BLaER1 (cell line): Measurements from ENCODE around the gene TNS3.

ENCODE experiments used
- H3K27ac ChIP-seq: shearing (Covaris generic); formaldehyde crosslinking; 2 replicates; pipeline ENCODE4 v1.8.1; 2022
- H3K27me3 ChIP-seq: shearing (Covaris generic); formaldehyde crosslinking; 2 replicates; pipeline ENCODE4 v1.8.1; 2022
- H3K36me3 ChIP-seq: shearing (Covaris generic); formaldehyde crosslinking; 2 replicates; pipeline ENCODE4 v1.8.1; 2022
- H3K4me1 ChIP-seq: shearing (Covaris generic); formaldehyde crosslinking; 2 replicates; pipeline ENCODE4 v1.8.1; 2022
- H3K4me2 ChIP-seq: shearing (Covaris generic); formaldehyde crosslinking; 2 replicates; pipeline ENCODE4 v1.8.1; 2022
- H3K4me3 ChIP-seq: shearing (Covaris generic); formaldehyde crosslinking; 2 replicates; pipeline ENCODE4 v1.8.1; 2022
- H3K9ac ChIP-seq: shearing (Covaris generic); formaldehyde crosslinking; 2 replicates; pipeline ENCODE4 v1.8.1; 2022
- H3K9me3 ChIP-seq: shearing (Covaris generic); formaldehyde crosslinking; 2 replicates; pipeline ENCODE4 v1.8.1; 2022
- H4K20me1 ChIP-seq: shearing (Covaris generic); formaldehyde crosslinking; 2 replicates; pipeline ENCODE4 v1.8.1; 2022
- Cebpa-rat ChIP-seq: shearing (Covaris generic); IDR thresholded peaks from 2 replicates; pipeline ENCODE4 v1.8.1; 2022

TNS3 gene

DNA sequence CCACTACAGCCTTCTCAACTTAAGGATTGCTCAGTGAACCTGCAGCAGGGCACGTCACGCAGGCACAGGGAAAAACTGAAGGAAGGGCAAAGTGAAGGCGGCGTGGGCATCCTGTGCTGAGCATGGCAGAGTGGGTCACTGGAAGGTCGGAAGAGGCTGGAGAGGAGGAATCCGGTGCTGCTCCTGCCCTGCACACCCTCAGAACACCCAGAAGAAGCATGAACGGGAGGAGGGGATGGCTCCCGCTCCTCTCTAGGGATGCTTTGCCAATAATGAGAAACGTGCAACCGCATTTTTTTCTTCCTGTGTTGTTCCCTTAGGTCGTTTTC is 175.1 kb downstream of the TNS3 start:
- H3K9me3 ChIP-seq: no peaks in the 10 kb centered on the region
- H3K4me2 ChIP-seq: no peak overlapping the region
- no peak overlapping the region for H3K27ac ChIP-seq
- H4K20me1 ChIP-seq: no peaks in the 10 kb centered on the region
- H3K4me3 ChIP-seq: no peak overlapping the region
- peaks cover 57% of the 10 kb centered on the region for H3K36me3 ChIP-seq
- H3K4me1 ChIP-seq: peaks cover 7% of the 10 kb centered on the region; the same call in 1 of the 2 replicates
- H3K9ac ChIP-seq: no peak overlapping the region
- TF ChIP-seq Cebpa-rat: no peak
- no peaks in the 10 kb centered on the region for H3K27me3 ChIP-seq

DNA sequence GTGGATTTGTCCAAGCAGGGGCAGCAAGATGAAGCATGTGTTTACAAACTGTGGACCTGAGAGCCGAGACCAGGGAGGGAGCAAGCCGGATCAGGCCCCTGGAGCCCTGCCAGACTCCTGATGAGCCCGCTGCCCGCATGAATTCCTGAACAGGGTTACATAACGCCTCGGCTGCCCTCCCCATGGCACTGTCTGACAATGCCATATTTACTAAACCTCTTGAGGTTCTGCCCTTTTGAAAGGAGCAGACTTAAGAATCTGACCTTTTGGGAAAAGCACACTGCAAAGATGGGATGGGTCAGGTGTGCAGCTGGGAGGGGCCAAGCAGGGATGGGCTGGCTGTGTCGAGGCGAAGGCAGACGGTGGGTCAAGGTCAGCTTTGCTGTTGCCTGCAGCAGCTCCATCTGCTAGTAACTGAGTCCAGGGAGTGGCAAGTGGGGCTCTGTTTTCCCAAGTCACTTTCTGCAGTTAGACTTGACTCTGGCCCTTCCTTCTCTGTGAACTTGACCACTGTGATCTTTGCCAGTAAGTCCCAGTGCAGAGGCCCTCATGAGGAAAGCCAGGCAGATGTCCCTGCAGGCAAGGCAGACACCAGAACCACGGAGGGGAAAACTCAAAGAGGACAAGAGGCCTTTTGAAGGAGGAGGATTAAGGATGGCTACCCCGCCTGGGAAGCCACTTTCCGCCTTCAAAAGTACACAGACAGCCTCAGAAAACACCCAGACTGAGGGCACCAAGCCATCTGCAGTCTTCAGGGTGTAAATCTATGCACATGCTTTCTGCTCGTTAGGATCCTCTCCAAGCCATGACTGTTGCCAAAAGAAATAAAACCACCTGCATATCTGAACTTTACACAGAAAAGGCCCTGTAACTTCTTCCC is 175.8 kb downstream of the TNS3 start:
- H4K20me1 ChIP-seq: no peaks in the 10 kb centered on the region
- TF ChIP-seq Cebpa-rat: no peak
- no peaks in the 10 kb centered on the region for H3K9me3 ChIP-seq
- no peaks in the 10 kb centered on the region for H3K27me3 ChIP-seq
- H3K9ac ChIP-seq: no peak overlapping the region
- no peak overlapping the region for H3K4me3 ChIP-seq
- peaks cover 7% of the 10 kb centered on the region; the same call in 1 of the 2 replicates for H3K4me1 ChIP-seq
- H3K4me2 ChIP-seq: no peak overlapping the region
- H3K27ac ChIP-seq: no peak overlapping the region
- peaks cover 56% of the 10 kb centered on the region for H3K36me3 ChIP-seq

DNA sequence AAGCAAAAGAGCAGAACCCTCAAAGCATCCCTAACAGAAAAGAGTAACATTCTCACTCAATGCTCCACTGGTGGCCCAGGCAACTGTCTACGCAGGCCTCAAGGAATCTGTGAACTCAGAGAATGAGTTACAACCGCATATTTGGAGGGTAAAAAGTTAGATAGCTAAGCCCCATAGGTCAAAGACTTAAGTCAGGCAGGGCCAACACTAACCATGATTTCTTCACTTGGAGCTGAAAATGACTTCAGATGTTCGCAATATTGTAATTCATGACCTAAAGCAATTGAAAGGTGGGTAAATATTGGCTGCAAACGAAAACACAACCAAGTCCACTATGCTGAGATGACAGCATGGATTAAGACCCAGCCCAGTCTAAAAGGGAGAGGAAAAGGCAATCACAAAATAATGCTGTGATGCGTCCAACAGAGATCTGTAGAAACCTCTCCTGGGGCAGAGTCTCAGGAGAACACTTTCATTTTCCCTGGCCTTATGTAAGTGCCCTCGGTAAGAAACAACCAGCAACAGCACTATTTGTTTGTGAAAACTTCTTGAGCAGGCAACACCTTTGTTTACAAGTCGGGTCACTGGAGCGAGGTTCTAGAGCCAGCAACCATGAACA is 176.5 kb downstream of the TNS3 start:
- peaks cover 7% of the 10 kb centered on the region; the same call in 1 of the 2 replicates for H3K4me1 ChIP-seq
- H3K9me3 ChIP-seq: no peaks in the 10 kb centered on the region
- no peak overlapping the region for H3K4me2 ChIP-seq
- no peak overlapping the region for H3K4me3 ChIP-seq
- H3K27ac ChIP-seq: no peak overlapping the region
- no peak for TF ChIP-seq Cebpa-rat
- H4K20me1 ChIP-seq: no peaks in the 10 kb centered on the region
- no peak overlapping the region for H3K9ac ChIP-seq
- no peaks in the 10 kb centered on the region for H3K27me3 ChIP-seq
- H3K36me3 ChIP-seq: peaks cover 60% of the 10 kb centered on the region

DNA sequence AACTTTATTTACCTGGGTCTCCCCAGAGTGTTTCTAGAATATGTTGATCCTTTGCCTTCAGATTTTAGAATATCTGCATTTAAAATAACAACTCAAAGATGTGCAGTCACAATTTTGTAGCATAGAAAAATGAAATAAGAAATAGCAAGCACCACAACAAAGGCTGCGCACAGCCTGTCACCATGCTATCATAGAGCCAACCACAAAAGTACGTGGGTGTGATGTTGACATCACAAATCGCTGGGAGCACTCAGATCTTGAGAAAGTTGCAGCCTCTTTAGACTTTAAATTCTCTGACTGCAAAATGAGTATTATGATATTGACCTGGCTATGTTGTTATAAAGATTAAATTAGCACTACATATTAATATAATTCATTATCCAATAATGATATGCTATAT is 177.9 kb downstream of the TNS3 start:
- Histone ChIP-seq H3K9me3 (no peaks in the 10 kb centered on the region), H3K4me1 (peaks cover 7% of the 10 kb centered on the region; the same call in 1 of the 2 replicates), H3K36me3 (peaks cover 52% of the 10 kb centered on the region)

DNA sequence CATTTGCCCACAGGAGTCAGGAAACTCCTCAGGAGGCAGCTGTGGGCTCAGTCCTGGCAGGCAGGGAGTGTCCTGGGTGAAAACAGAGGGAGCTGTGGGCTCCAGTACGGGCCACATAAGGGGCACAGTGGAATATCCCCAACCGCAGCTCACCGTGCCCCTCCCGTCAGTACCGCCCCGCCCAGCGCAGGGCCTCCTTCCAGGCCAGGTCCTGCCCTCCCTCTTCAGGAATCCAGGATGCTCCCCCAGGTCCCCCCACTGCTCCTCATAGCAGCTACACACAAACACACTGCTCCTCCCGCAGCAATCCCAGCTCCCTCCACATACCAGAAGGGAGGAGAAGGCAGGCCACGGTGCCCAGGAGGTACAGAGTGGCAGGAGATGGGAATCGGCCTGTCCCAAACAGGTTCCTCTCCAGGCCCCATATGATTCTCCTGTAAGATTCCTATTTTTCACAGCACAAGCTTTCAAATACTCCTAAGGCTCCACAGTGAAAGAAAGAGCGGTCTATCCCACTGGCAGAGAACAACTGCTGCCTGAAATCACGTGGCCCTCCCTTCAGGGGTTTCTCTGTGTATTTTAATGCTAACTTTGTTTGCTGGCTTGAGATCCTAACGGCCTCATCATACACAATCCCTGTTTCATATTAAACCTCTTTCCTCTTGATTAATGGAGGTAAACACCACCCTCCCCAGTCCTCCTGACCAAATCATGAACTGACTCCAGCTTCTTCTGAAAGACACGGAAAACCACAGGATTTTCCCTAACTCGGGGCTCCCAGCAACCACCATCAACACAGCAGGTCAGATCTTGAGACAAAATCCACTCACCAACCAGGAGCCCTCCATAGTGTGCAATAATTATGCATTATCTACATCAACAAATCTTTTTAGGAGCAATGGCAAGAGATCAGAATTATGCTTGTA is 178.7 kb downstream of the TNS3 start:
- TF ChIP-seq Cebpa-rat: no peak
- no peak overlapping the region for H3K4me3 ChIP-seq
- H3K4me1 ChIP-seq: peaks cover 7% of the 10 kb centered on the region; the same call in 1 of the 2 replicates
- H3K27ac ChIP-seq: no peak overlapping the region
- no peaks in the 10 kb centered on the region for H3K9me3 ChIP-seq
- peaks cover 48% of the 10 kb centered on the region for H3K36me3 ChIP-seq
- no peaks in the 10 kb centered on the region for H3K27me3 ChIP-seq
- H4K20me1 ChIP-seq: no peaks in the 10 kb centered on the region
- H3K4me2 ChIP-seq: no peak overlapping the region
- no peak overlapping the region for H3K9ac ChIP-seq

More for the DNA sequence above, 177.9 kb downstream of the TNS3 start:
- no peak for TF ChIP-seq Cebpa-rat
- Histone ChIP-seq H3K27ac (no peak overlapping the region), H3K4me2 (no peak overlapping the region), H3K9ac (no peak overlapping the region), H4K20me1 (no peaks in the 10 kb centered on the region), H3K4me3 (no peak overlapping the region), H3K27me3 (no peaks in the 10 kb centered on the region)

DNA sequence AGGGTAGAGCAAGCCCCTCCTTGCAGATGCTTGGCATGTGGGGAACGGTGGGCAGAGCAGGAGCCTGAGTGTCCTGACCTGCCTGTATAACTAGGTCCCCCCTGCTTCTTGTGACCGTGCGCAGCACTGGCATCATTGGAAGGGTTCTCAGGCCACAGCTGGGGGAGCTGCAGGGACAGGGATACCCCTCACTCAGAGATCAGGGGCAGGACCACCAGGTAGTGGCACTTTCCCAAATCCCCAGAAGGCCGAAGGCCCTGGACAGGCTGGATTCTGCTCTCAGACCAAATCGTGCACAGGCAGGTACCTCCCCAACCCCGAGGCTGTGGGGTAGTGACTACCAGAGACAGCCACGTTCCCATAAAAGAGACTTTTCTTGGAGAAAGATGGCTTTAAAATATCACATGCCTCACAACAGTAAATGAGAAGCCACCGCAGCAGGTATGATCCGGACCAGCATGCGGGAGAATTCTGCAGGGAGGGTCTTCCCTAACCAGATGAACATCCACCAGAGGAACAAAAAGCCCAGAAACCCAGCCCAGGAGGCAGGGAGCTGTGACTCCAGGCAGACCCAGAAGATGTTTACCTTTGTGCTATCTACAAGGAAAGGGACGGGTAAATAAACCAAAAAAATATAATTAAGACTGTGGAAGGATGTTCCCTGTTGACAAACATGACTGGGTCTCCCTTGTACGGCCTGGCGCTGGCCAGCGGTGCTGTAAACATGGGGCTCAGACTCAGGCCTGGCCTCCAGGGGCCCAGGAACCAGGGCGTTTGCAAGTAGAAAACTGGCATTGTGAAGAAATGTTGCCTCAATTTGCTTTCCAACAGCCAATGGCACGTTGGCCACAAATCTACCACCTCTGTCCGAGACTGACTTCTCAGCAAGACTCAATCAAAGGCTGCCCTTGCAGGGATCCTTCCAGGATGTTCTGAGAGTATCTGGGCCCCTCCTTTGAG is 180.0 kb downstream of the TNS3 start:
- H3K27me3 ChIP-seq: no peaks in the 10 kb centered on the region
- H3K9me3 ChIP-seq: no peaks in the 10 kb centered on the region
- H3K4me3 ChIP-seq: no peak overlapping the region
- no peak overlapping the region for H3K4me2 ChIP-seq
- H3K27ac ChIP-seq: no peak overlapping the region
- H3K4me1 ChIP-seq: peaks cover 7% of the 10 kb centered on the region; the same call in 1 of the 2 replicates
- TF ChIP-seq Cebpa-rat: no peak
- peaks cover 40% of the 10 kb centered on the region for H3K36me3 ChIP-seq
- H3K9ac ChIP-seq: no peak overlapping the region
- no peaks in the 10 kb centered on the region for H4K20me1 ChIP-seq

GRCh38 chr7:47400741-47401206 is 181.1 kb downstream of the TNS3 start:
- no peak overlapping the region for H3K9ac ChIP-seq
- H3K9me3 ChIP-seq: no peaks in the 10 kb centered on the region
- TF ChIP-seq Cebpa-rat: no peak
- H4K20me1 ChIP-seq: no peaks in the 10 kb centered on the region
- no peak overlapping the region for H3K4me3 ChIP-seq
- no peak overlapping the region for H3K4me2 ChIP-seq
- peaks cover 42% of the 10 kb centered on the region for H3K36me3 ChIP-seq
- H3K4me1 ChIP-seq: peaks cover 4% of the 10 kb centered on the region; the same call in 1 of the 2 replicates
- H3K27me3 ChIP-seq: peaks cover 7% of the 10 kb centered on the region; the same call in 1 of the 2 replicates
- no peak overlapping the region for H3K27ac ChIP-seq

DNA sequence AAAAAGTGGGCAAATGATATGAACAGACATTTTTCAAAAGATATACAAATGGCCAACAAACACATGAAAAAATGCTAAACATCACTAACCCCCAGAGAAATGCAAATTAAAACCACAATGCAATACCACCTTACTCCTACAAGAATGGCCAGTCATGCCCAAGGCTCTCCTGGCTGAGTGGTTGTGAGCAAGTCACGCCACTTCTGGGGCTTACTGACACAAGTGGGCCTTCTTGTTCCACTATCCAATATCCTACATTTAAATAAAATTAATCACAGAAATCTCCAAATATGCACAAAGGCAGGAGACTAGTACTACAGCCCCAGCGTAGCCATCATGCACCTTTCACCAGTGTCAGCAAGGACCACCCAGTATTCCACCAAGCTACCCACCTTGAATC is 181.9 kb downstream of the TNS3 start:
- Histone ChIP-seq H3K27me3 (peaks cover 9% of the 10 kb centered on the region; the same call in 1 of the 2 replicates), H3K4me1 (no peaks in the 10 kb centered on the region), H3K36me3 (peaks cover 49% of the 10 kb centered on the region), H3K9me3 (no peaks in the 10 kb centered on the region), H3K4me3 (no peak overlapping the region), H3K9ac (no peak overlapping the region), H4K20me1 (peaks cover under 1% of the 10 kb centered on the region; the same call in 1 of the 2 replicates), H3K4me2 (no peak overlapping the region), H3K27ac (no peak overlapping the region)
- no peak for TF ChIP-seq Cebpa-rat
